GM06990 (cell line): ENCODE data around the gene GPT2.

Experiments
- DNase-seq: peaks from one replicate; pipeline ENCODE4 v3.0.0-alpha.2; 2011; ENCODE audit not compliant: insufficient read length; ENCODE audit errors: extremely low read depth
- H3K27me3 ChIP-seq: replicated peaks from 2 replicates; pipeline ENCODE4 v1.6.0; 2011; ENCODE audit warnings: low read length; ENCODE audit not compliant: control insufficient read depth, insufficient read depth
- H3K36me3 ChIP-seq: 2 replicates; pipeline ENCODE4 v1.5.1; 2011; ENCODE audit warnings: low read length; ENCODE audit not compliant: control insufficient read depth, insufficient read depth
- H3K4me3 ChIP-seq: replicated peaks from 2 replicates; pipeline ENCODE4 v1.5.1; 2011; ENCODE audit warnings: low read depth, mild to moderate bottlenecking, control low read depth, low read length
- TF ChIP-seq, protein P1 (sequence below): IDR thresholded peaks from 2 replicates; pipeline ENCODE4 v1.5.1; 2011; ENCODE audit warnings: low read length, control low read depth, mild to moderate bottlenecking, inconsistent platforms; ENCODE audit not compliant: insufficient read depth, poor library complexity, severe bottlenecking

Gene GPT2

DNA sequence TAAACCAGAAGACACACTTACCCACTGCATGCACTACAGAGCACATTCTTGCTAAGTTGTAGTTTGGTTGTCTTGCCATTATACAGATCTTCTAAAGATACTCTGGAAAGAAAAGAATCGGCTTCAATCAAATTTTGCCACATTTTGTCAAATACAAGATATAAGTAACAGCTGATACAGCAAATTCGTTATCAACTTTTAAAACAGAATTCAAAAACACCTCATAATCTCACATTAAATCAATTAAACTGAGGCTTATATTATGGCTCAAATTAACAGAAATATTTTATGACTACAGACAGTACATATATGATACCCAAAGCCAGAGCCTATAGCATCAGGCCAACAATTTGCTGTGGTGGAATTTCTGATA lies 83.9 kb downstream of the GPT2 start:
- no peak for DNase-seq
- no peak overlapping the region for H3K4me3 ChIP-seq
- no peaks in the 10 kb centered on the region for H3K27me3 ChIP-seq
- peaks cover 23% of the 10 kb centered on the region for H3K36me3 ChIP-seq
- TF ChIP-seq, protein P1, sequence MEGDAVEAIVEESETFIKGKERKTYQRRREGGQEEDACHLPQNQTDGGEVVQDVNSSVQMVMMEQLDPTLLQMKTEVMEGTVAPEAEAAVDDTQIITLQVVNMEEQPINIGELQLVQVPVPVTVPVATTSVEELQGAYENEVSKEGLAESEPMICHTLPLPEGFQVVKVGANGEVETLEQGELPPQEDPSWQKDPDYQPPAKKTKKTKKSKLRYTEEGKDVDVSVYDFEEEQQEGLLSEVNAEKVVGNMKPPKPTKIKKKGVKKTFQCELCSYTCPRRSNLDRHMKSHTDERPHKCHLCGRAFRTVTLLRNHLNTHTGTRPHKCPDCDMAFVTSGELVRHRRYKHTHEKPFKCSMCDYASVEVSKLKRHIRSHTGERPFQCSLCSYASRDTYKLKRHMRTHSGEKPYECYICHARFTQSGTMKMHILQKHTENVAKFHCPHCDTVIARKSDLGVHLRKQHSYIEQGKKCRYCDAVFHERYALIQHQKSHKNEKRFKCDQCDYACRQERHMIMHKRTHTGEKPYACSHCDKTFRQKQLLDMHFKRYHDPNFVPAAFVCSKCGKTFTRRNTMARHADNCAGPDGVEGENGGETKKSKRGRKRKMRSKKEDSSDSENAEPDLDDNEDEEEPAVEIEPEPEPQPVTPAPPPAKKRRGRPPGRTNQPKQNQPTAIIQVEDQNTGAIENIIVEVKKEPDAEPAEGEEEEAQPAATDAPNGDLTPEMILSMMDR = no peak

DNA sequence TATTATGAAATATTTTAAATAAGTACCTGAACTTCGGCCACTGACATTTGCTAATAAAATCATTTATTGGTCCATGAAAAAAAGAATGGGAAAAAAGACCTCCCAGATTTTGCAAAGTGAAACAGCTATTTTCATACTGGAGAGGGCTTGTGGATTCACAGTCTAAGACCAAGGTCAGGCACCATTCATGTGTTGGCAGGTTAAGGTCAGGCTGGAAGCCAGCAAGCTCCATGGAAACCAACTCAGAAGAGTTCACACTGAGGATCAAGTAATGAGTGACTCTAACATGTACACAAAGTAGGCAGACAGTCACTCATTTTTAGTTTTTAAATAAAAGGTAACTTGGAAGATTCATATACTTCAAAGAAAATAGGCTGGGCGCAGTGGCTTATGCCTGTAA lies 85.9 kb downstream of the GPT2 start:
- TF ChIP-seq, protein P1 = no peak
- Histone ChIP-seq H3K4me3 (no peak overlapping the region), H3K27me3 (no peaks in the 10 kb centered on the region), H3K36me3 (peaks cover 15% of the 10 kb centered on the region)
- no peak for DNase-seq

DNA sequence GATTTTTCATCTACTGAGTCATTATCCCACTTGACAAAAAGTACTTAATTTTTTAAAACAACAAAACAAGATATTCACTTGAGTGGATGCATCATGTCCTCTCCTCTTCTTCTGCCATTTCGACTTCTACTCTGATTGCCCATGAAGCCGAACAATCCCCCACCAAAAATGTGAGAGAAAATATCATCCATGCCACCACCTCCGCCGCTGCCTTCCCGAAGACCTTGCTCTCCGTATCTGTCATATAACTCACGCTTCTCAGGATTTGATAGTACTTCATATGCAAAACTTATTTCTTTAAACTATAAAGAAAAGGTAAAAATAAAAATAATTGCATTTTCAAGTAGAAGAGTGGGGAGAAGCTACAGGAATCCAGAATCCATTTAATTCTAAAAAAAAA lies 87.1 kb downstream of the GPT2 start:
- no peak for DNase-seq
- Histone ChIP-seq H3K27me3 (no peaks in the 10 kb centered on the region), H3K36me3 (peaks cover 13% of the 10 kb centered on the region), H3K4me3 (no peak overlapping the region)
- TF ChIP-seq, protein P1 = no peak

DNA sequence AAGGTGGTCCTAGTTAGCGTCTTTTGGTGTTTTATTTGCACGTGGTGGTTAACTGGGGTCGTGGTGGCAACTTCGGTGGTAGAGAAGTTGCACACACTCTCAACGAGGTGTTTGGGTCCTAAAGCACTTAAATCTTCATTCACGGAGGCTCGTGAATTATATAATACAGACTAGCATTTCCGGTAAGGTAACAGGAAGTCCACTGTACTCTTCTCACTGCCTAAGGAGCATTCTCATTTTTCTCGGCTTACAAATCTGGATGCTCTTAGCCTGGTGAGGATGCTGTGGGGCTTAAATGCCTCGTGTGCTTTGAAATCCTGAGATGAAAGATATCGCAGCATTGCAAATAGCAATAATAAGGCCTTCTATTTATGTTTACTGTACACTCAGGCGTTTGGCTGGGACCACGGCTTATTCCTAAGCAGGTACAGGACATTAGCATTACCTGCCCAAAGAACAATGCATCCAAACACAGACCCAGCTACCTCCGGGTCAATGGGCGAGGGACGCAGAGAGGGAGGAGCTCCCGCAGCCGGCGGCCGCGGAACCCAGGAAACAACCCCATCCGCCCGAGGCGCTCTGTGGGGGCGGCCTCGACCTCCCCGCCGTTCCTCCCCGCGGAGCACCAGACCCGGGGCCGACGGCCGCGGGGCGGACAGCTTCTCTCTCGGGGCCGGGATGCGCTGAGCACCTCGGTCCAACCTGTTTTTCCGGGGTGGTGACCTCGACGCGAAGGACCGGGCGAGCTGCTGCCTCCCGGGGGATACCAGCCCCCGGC lies 88.5 kb downstream of the GPT2 start:
- H3K27me3 ChIP-seq = no peaks in the 10 kb centered on the region
- peak; percentile 71 for DNase-seq

DNA sequence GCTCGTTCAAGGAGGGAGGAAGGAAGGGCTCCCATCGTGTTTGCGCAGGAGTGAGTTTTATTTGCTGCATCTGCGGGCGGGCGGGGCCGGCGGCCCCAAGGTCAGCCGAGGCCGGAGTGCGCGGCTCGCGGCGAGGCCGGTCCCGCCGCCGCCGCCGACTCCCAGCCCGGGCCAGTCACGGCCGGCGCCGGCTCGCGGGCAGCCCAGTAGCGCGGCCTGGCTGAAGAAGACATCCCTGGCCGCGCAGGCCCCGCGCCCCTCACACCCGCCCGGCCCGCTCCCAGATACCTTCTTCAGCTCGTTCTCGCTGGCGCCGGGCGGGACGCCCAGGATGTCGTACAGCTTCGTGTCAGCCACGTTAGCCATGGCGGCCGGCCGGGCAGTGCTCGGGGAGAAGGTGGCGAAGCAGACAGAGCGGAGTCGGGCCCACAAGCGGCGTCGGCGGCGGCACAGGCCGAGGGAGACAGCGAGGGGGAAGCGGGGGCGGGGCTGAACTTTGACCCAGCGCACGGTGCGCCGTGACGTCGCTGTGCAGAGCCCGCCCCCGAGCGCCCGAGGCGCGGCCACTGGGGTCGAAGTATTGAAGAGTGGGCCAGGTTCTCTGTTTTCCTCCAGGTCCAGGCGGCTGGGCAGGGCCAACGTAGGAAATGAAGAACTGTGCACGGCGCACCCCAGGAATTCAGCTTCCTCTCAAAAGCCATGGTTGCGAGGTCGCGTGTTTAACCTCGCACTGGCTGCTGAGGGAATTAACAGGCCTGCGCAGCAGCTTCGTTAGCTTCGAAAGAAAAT lies 89.2 kb downstream of the GPT2 start, which contains the start of gene DNAJA2:
Gene DNAJA2, minus strand, starts transcription at position 468 of the 789 bp plus-strand sequence. Its CDS starts 102 bp downstream, at position 366.
- H3K4me3 ChIP-seq = peak within 1 kb of the TSS; percentile 96
- peak; percentile 95 for DNase-seq
- TF ChIP-seq, protein P1 = no peak
- H3K36me3 ChIP-seq = peaks cover 7% of the 10 kb centered on the region
- H3K27me3 ChIP-seq = no peaks in the 10 kb centered on the region

More for the DNA sequence above, 88.5 kb downstream of the GPT2 start:
- Histone ChIP-seq H3K4me3 (peak overlapping the region; percentile 96), H3K36me3 (peaks cover 8% of the 10 kb centered on the region)
- TF ChIP-seq, protein P1 = no peak
